NCI-H2171 (cell line): ENCODE results near the gene RRAD.
A peak's percentile ranks its signal among the peaks of the same experiment; 100 is the strongest.
"Not testable (repeated sequence)": the region's sequence is repeated elsewhere in the genome, so short reads cannot be mapped to it uniquely, and the experiment has no call there.

Experiments
- DNase-seq: peaks from one replicate; lab custom pipeline; 2025; lab: John Stamatoyannopoulos, UW

The RRAD gene

DNA sequence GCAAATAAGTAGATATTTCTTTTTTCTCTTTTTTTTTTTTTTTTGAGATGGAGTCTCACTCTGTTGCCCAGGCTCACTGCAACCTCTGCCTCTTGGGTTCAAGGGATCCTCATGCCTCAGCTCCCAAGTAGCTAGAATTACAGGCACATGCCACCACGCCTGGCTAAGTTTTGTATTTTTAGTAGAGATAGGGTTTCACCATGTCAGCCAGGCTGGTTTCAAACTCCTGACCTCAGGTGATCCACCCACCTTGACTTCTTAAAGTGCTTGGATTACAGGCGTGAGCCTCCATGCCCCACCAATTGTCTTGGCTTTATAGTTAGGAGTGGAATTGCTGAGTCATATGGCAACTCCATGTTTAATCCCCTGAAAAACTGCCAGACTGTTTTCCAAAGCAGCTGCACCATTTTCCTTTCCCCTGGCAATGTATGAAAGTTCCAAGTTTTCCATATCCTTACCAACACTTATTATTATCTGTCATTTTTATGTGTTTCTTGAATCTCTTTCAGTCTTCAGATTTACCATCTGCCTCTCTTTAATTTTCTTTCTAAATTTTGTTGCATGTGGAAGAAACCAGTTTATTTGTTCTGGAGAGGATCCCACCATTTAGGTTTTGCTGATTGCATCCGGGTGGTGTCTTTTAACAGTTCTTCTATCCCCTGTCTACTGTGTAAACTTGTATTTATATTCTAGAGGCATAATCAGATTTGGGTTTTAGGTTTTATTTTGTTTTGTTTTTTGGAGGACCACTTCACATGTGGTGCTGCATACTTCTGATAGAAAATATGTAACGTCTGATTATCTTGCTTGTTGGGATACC lies 25.8 kb upstream of the RRAD start:
- no peak for DNase-seq

DNA sequence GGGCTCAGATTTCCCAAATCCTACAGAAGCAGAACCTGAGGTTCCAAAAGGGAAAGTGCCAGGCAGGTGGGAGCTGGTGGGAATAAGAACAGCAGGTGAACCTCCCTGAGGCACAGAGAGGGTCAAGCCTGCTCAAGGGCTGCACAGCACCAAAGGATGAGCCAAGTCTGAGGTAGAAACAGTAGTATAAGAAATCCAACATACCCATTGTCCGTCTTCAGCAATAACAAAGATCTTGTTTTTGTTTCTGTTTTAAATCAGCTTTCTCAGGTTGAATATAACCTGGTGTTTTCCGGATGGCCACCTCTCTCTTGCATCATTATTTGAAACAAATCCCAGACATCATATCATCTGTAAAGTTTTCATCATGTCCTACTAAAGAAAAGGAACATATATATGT lies 25.1 kb upstream of the RRAD start:
- DNase-seq: no peak

DNA sequence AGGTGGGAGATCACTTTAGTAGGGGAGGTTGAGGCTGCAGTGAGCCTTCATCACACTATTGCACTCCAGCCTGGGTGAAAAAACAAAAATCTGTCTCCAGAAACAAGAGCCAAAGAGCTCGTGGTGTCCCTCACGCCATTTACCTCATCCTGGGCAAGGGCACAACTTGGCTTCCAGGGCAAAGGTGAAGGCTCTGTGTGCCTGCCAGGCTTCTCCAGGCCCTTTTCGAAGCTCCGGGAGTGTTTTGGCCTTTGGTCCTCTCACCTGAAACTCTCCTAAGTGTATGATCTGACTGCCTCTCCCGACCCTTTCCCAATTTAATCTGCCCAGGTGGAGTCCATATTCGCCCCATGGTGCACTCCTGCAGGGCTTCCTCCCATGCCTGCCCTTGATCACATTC lies 24.1 kb upstream of the RRAD start:
- DNase-seq: no peak

DNA sequence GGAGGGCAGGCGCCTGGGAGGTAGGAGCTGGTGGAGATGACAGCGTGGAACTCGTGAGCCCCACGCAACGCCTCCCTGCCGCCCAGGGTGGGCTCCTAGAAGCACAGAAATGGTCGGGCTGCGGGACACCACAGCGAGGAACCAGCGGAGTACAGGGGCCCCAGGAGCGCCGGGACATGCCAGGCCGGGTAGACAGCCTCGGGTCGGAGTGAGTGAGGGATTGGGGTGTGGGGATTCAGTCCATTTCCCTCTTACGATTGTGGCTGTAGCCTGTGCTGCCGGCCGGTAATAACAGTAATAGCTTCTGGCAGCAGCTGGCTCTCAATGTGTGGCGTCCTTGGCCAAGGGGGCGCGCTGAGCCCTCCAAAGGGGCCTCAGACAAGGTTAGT lies 23.5 kb upstream of the RRAD start:
- no peak for DNase-seq

DNA sequence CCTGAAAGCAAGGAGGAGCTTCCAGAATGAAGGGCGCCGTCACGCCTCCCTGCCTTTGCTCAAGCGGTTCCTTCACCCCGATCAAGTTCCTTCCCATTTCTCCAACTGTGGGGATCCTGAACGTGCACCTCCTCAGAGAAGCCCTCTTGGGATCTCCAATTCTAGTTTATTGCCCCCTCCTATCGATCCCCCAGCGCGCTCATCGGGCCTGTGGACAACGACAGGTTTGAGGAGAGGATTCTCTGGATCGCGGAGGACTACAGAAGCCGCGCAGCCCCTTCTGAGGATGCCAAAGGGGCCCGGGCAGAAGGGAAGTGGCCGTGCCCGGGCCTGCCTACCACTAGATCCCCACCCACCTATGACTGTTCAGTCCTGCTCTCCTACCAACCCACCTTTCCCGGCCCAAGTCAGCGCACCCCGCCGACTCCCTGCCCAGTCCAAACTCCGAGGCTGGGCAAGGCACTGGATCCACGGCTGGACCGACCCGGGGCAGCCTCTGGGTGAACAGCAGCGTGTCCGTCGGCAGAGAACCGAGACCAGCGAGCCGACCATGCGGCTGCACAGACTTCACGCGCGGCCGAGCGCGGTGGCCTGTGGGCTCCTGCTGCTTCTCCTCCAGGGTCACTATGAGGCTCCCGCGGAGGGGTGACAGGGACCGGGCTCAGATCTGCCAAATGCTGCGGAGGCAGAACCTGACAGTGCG lies 22.9 kb upstream of the RRAD start:
- no peak for DNase-seq

DNA sequence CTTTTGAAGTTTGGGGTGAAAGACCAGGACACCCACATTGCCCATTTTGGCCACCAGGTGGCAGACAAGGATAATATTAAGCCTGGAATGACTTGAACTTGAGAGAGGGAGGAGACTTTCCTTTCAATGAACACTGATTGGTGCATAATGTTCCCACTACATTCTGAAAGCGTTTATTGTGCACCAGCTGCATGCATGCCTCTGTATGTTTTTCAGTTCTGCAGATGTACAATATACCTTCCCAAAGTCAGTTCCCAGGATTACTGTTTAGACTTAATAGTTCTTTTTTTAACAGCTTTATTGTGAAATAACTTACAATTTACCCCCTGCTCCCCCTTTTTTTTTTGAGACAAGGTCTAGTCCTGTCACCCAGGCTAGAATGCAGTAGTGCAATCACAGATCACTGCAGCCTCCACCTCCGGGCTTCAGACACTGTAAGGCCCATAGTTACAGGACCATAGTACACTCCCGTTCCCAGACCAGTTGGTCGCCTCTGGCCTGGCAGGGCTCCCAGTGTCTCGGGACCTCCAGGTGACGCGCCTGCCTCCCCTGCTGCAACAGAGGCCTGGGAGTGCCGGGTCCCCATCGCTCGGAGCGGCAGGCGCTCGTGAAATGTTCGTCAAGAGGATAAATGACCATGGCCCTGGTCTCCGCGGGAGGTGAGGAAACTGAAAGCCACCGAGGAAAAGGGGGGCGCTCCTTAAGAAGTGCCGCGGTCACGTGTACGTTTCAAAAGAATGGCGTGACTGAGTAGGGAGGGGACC lies 22.1 kb upstream of the RRAD start:
- DNase-seq: peak; percentile 62

DNA sequence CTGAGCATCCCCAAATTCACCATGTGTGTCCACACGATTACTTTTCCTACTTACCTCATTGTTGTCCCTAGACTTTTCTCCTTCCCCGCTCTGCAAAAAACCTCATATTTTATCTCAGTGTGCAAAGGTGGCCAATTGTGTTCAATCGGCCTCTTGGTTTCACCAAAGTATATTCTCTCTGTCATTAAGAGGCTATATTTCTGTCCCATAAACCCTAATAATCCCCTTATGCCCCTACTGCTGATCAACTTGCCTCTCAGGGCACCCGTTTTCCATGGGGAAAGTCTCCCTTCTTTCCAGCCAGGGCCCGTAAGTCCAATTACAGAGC lies 21.6 kb upstream of the RRAD start:
- no peak for DNase-seq

DNA sequence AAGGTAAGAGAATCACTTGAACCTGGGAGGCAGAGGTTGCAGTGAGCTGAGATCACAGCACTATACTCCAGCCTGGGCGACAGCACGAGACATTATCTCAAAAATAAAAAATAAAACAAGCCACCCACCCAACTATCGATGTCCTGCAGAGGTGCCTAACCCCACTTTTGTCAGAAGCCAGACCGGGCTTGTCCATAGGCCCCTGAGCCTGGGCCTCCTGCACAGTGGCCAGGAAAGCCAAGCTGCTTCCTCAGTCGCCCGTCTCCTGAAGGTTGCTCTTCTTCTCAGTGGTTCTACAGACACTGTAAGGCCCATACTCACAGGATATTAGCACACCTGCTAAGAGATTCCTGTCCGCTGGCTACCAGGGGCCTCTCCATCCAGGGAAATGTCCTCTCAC lies 21.2 kb upstream of the RRAD start:
- DNase-seq: no peak

DNA sequence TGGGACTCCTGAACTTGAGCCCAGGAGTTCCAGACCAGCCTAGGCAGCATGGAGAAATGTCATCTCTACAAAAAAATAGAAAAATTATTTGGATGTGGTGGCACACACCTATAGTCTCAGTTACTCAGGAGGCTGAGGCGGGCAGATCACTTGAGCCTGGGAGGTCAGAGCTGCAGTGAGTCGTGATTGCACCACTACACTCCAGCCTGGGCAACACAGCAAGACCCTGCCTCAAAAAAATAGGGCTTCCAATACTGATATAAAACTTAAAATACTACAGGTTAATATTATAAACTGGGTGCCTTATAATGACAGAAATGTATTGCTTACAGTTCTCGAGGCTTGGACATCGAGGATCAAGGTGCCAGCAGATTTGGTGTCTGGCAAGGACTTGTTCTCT lies 20.6 kb upstream of the RRAD start:
- DNase-seq: no peak

DNA sequence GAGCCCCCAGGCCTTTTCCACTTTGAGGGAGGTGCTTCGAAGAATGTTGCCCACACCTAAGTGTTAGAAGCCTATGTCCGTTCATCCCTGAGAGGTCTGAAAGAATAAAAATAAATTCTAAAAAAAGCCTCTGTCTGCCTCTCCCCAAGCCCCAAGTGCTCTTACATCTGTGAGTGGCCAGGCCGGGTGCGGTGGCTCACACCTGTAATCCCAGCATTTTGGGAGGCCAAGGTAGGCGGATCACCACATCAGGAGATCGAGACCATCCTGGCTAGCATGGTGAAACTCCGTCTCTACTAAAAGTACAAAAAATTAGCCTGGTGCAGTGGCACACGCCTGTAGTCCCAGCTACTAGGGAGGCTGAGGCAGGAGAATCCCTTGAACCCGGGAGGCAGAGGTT lies 19.6 kb upstream of the RRAD start:
- DNase-seq: not testable (repeated sequence)

DNA sequence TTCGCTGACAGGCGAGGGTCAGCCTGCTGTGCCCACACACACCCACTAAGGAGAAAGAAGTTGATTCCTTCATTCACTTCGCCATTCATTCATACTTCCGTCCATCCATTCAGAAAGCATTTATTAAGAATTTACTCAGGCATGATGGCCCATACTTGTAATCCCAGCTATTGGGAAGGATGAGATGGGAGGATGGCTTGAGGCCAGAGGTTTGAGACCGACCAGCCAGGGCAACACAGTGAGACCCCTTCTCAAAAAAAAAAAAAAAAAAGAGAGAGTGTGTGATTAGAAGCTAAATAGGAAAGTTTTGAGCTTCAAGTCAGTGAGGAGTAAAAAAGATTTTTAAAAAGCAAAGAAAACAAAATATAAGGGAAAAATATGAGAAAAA lies 18.7 kb upstream of the RRAD start:
- DNase-seq: no peak

DNA sequence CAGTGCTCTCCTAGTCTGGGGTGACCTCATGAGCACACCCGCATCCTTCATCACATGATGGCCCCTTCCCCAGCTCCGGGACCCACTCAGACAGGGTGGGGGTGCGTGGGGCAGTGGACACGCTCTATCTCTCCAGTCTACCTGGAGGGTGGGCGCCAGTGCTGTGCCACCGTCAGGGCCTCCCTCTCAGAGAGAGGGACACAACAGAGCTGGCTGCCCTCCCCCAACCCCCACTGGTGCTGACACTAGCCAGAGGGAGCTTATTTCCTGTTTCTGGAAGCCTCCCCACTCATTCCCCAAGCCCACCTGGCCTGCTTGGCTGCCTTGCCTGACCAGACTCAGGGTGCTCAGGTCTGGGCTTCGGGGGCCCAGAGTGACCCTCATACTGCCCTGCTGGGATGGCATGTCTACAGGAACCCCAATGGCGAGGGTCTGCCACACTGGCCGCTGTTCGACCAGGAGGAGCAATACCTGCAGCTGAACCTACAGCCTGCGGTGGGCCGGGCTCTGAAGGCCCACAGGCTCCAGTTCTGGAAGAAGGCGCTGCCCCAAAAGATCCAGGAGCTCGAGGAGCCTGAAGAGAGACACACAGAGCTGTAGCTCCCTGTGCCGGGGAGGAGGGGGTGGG lies 18.2 kb upstream of the RRAD start:
- DNase-seq: no peak

DNA sequence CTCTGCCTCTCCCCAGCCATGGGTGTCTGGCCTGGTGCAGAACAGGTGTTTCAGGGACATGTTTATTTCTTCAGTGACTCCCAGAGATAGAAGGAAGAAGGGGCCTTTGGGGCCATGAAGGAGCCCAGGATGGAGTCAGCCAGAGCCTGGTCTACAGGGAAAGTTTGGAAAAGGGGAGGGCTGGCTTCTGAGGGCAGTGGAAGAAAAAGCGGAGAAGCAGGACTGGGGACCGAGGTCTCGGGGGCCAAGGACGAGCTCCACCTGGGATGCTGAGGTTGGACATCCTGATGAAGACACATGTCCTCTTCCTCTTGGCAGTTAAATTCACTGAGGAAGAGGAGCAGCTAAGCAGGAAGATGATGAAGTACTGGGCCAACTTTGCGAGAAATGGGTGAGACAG lies 17.6 kb upstream of the RRAD start:
- DNase-seq: no peak

DNA sequence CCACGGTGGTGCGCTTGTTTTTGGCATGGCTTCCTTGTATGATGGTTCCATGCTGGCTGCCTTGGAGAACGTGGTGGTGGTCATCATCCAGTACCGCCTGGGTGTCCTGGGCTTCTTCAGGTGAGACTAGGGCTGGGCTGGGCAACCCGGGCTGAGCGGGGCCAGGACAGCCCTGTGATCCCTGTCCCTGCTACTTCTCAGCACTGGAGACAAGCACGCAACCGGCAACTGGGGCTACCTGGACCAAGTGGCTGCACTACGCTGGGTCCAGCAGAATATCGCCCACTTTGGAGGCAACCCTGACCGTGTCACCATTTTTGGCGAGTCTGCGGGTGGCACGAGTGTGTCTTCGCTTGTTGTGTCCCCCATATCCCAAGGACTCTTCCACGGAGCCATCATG lies 14.9 kb upstream of the RRAD start:
- DNase-seq: no peak

DNA sequence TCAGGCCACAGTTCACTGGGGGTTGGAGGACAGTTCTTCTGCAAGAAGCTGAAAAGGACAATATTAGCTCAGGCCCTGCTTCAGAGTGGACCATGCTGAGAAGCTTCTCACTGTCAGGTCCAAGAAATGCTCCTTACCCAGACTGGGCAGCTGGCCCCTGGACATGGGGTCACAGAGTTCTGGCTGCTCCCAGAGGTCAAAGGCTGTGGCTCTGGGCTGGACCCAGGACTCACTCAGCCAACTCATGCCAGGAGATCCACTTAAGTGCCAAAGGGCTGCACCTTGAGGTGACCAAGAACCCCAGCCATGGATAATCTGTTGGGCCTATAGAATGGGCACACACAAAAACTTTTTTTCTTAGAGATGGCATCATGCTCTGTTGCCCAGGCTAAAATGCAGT lies 14.0 kb upstream of the RRAD start:
- DNase-seq: no peak

DNA sequence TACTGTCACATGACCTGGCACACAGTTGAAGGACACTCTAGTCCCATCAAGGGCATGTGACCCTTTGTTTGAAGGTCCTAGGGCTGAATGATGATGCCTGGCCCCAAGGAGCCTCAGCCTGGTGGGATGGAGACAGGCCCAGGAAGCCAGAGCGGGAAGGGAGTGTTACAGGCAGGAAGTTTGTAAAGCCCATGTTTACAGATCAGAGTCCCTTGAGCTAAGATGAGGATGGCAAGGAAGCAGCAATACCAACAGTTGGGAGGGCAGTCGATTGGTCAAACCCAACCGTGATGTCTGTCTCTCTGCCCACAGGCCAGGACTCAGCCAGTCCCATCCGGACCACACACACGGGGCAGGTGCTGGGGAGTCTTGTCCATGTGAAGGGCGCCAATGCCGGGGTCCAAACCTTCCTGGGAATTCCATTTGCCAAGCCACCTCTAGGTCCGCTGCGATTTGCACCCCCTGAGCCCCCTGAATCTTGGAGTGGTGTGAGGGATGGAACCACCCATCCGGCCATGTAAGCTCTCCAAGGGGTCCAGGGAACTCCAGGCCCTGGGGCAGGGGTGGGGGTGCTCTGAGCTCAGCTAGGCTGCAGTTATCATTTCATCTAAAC lies 12.5 kb upstream of the RRAD start:
- no peak for DNase-seq

DNA sequence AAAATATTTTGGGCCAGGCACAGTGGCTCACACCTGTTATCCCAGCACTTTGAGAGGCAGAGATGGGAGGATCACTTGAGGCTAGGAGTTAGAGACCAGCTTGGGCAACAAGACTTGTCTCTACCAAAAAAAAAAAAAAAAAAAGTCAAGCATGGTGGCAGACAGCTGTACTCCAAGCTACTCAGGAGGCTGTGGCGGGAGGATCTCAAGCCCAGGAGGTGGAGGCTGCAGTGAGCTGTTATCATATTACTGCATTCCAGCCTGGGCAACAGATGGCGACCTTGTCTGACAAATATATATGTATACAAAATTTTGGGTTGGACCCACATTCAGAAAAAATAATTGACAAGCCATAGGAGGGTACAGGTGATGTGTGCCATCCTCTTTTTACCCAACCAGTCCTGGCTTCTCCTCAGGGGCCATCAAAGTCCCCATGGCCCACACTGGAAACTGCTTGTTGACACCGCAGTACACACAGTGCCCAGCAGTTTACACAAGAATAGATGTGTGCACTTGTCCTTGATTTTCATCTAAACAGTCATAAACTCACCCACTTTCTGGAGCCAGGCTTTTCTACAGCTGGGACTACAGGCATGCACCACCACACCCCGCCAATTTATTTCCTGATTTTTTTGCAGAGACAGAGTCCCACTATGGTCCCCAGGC lies 11.7 kb upstream of the RRAD start:
- no peak for DNase-seq

DNA sequence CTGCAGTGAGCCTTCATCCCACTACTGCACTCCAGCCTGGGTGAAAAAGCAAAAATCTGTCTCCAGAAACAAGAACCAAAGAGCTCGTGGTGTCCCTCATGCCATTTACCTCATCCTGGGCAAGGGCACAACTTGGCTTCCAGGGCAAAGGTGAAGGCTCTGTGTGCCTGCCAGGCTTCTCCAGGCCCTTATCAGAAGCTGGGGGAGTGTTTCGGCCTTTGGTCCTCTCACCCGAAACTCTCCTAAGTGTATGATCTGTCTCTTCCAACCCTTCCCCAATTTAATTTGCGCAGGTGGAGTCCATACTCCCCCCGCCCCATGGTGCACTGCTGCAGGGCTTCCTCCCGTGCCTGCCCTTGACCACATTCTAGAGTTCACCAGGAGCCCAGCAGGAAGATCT lies 11.1 kb upstream of the RRAD start:
- DNase-seq: no peak

DNA sequence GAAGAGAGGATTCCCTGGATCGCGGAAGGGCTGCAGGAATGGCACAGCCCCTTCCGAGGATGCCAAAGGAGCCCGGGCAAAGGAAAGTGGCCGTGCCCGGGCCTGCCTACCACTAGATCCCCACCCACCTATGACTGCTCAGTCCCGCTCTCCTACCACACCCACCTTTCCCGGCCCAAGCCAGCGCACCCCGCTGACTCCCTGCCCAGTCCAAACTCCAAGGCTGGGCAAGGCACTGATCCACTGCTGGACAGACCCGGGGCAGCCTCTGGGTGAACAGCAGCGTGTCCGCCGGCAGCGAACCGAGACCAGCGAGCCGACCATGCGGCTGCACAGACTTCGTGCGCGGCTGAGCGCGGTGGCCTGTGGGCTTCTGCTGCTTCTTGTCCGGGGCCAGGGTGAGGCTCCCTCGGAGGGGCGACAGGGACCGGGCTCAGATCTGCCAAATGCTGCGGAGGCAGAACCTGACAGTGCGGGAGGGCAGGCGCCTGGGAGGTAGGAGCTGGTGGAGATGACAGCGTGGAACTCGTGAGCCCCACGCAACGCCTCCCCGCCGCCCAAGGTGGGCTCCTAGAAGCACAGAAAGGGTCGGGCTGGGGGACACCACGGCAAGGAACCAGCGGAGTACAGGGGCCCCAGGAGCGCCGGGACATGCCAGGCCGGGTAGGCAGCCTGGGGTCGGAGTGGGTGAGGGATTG lies 10.1 kb upstream of the RRAD start, which contains the start of gene CES2:
CES2 (plus strand) TSS at position 203 of the 698 bp plus-strand sequence; CDS start at position 323, 120 bp downstream.
- DNase-seq: no peak

DNA sequence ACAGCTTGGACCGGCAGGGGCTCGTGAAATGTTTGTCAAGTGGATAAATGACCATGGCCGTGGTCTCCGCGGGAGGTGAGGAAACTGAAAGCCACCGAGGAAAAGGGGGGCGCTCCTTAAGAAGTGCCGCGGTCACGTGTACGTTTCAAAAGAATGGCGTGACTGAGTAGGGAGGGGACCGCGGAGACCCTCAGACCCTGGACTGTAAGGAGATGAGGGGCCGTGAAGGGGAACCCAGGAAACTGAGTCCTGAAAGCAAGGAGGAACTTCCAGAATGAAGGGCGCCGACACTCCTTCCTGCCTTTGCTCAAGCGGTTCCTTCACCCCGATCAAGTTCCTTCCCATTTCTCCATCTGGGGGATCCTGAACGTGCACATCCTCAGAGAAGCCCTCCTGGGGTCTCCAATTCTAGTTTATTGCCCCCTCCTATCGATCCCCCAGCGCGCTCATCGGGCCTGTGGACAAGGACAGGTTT lies 9.5 kb upstream of the RRAD start:
- not testable (repeated sequence) for DNase-seq
